ENCODE measurements around the gene RBM38. TPM values are rescaled to one million over a fixed set of nuclear protein-coding genes. Genes with fewer than 3 reads are reported as not detected.

The RBM38 gene
- total RNA-seq, 1 experiment from 2014 or later: 39.2 TPM

DNA sequence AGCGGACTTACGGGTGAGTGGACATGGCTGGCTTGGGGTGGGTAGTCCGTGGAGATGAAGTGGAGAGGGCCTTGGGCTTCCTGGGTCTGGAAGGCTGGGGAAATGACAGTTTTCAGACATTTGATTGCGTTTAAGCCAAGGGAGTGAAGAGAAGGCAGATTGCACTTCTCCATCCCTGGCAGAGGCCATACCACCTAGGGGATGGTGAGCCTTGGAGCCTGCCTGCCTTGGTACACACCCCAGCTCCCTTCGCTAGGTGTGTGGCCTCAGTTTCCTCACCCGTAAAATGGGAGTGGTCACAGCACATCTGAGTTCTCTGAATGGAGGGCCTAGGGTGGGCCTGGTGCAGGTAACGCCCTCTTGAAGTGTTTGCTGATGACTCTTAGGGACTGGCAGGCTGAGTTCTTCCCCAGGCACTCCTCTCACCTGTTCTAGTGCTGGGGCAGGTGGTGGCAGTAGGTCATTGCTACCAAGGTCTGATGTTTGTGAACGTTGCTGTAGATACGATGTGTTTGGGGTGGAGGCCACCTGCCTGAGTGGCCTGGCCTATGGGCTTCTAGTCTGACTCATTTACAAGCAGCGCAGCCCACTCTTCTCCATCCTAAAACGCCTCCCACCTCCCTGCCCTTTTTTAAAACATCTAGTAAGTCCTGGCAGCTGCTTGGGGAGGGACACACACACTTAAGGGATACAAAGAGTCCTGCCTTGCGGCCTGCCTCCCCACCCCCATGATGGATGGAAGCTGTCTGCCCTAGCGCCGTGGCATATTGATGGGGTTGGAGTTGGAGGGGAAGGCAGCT is 2.3 kb downstream of the RBM38 start:
- TF ChIP-seq, protein P1, sequence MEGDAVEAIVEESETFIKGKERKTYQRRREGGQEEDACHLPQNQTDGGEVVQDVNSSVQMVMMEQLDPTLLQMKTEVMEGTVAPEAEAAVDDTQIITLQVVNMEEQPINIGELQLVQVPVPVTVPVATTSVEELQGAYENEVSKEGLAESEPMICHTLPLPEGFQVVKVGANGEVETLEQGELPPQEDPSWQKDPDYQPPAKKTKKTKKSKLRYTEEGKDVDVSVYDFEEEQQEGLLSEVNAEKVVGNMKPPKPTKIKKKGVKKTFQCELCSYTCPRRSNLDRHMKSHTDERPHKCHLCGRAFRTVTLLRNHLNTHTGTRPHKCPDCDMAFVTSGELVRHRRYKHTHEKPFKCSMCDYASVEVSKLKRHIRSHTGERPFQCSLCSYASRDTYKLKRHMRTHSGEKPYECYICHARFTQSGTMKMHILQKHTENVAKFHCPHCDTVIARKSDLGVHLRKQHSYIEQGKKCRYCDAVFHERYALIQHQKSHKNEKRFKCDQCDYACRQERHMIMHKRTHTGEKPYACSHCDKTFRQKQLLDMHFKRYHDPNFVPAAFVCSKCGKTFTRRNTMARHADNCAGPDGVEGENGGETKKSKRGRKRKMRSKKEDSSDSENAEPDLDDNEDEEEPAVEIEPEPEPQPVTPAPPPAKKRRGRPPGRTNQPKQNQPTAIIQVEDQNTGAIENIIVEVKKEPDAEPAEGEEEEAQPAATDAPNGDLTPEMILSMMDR (IDR thresholded peaks at IDR 0.05; ENCODE audit: insufficient read depth in 1 of 2, low read depth in 1 of 2, low read length in 1 of 2, severe bottlenecking in 1 of 2, unreplicated experiment in 1 of 2): no peak
- Mint-ChIP-seq H3K27me3 (ENCODE audit: insufficient read depth, unreplicated experiment) (no peaks in the 10 kb centered on the region), H3K4me1 (ENCODE audit: low read depth, unreplicated experiment) (peaks cover 20% of the 10 kb centered on the region), H3K9me3 (ENCODE audit: unreplicated experiment) (no peaks in the 10 kb centered on the region), H3K27ac (ENCODE audit: unreplicated experiment) (peak overlapping the region; percentile 23), H3K4me3 (ENCODE audit: unreplicated experiment) (peak overlapping the region; percentile 10), H3K36me3 (ENCODE audit: insufficient read depth, unreplicated experiment) (peaks cover 44% of the 10 kb centered on the region)
- no TSS peak for BruUV-seq (replicated peaks)
- no peaks in the 10 kb centered on the region for H3K9me3 ChIP-seq
- H3K36me3 ChIP-seq (ENCODE audit: control insufficient read depth, insufficient read depth, low read length): peaks cover 12% of the 10 kb centered on the region
- intact Hi-C loops (cut with micrococcal nuclease; ENCODE audit: unreplicated experiment): no loop called here
- ChIA-PET CTCF (interaction anchor here (0.6 kb wide), 1 partner anchor 46 kb away, joined by 3 read pairs; no protein-coding TSS in a partner anchor), POLR2A (interaction anchor here (0.5 kb wide), 1 partner anchor 34 kb away, joined by 10 read pairs; no protein-coding TSS in a partner anchor)
- DNase-seq: no peak
- H3K4me3 ChIP-seq (ENCODE audit: low read depth, low read length): no peak overlapping the region
- H3K27me3 ChIP-seq (replicated peaks; ENCODE audit: control insufficient read depth, insufficient read depth, low read length): no peaks in the 10 kb centered on the region
- peaks cover 23% of the 10 kb centered on the region for H3K4me1 ChIP-seq

DNA sequence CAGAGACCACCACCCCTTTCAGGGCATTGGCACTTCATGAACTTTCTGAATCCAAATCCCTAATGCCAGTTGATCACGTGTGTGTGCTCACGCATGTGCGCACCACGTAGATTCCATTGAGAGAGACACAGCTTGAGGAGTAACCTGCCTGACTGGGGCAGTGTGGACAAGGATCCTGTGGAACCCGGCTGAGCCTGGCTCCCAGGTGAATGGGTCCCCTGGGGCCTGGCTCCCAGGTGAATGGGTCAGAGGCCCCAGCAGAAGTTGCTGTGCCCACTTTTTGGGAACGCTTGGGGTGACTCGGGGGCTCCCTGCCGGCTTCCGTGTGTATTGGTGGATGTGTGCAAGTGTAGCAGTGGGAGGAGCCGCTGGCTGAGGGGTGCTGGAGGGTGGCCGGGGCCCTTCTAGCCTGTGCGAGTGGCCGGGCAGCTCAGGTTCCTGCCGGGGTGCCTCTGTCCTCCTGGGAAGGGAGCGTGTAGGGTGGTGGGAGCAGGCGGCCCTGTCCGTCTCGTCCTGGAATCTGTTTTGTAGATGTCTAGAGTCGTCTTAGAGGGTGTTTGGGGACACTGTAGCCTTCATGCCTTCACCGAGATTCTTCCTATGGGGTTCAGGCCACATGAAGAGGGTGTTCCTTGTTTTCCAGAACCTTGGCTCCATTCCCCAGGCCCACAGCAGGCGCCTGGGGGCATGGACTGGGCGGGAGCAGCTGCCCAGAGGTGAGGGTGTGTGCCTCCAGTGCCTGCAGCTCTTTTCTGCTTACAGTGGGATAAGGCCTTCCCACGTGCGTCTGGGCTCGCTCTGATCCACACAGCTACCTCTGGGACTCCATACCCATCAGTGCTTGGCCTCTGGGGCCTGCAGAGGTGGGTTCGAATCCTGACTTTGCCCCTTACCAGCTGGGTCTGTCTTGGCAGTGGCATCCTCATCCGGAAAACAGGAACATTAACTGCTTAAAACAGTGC is 3.2 kb downstream of the RBM38 start:
- no peaks in the 10 kb centered on the region for H3K27me3 Mint-ChIP-seq (ENCODE audit: insufficient read depth, unreplicated experiment)
- peaks cover 40% of the 10 kb centered on the region for H3K36me3 Mint-ChIP-seq (ENCODE audit: insufficient read depth, unreplicated experiment)
- no TSS peak for BruUV-seq (replicated peaks)
- intact Hi-C loops (cut with micrococcal nuclease; ENCODE audit: unreplicated experiment): no loop called here
- Histone ChIP-seq H3K4me1 (peaks cover 23% of the 10 kb centered on the region), H3K9me3 (no peaks in the 10 kb centered on the region), H3K4me3 (ENCODE audit: low read depth, low read length) (no peak overlapping the region), H3K36me3 (ENCODE audit: control insufficient read depth, insufficient read depth, low read length) (peaks cover 12% of the 10 kb centered on the region), H3K27me3 (replicated peaks; ENCODE audit: control insufficient read depth, insufficient read depth, low read length) (no peaks in the 10 kb centered on the region)
- no peak overlapping the region for H3K4me3 Mint-ChIP-seq (ENCODE audit: unreplicated experiment)
- ChIA-PET CTCF (interaction anchor here (0.6 kb wide), 1 partner anchor 45 kb away, joined by 3 read pairs; no protein-coding TSS in a partner anchor), POLR2A (no interaction called here)
- no peak for DNase-seq
- peak overlapping the region; percentile 23 for H3K27ac Mint-ChIP-seq (ENCODE audit: unreplicated experiment)
- H3K4me1 Mint-ChIP-seq (ENCODE audit: low read depth, unreplicated experiment): peaks cover 19% of the 10 kb centered on the region
- H3K9me3 Mint-ChIP-seq (ENCODE audit: unreplicated experiment): no peaks in the 10 kb centered on the region
- TF ChIP-seq, protein P1 (IDR thresholded peaks at IDR 0.05; ENCODE audit: insufficient read depth in 1 of 2, low read depth in 1 of 2, low read length in 1 of 2, severe bottlenecking in 1 of 2, unreplicated experiment in 1 of 2): no peak

All from Caco-2 (cell line).